ENCODE results near the gene ERVH48-1.
"Not testable (repeated sequence)": the region's sequence is repeated elsewhere in the genome, so short reads cannot be mapped to it uniquely, and the experiment has no call there.

Gene ERVH48-1

DNA sequence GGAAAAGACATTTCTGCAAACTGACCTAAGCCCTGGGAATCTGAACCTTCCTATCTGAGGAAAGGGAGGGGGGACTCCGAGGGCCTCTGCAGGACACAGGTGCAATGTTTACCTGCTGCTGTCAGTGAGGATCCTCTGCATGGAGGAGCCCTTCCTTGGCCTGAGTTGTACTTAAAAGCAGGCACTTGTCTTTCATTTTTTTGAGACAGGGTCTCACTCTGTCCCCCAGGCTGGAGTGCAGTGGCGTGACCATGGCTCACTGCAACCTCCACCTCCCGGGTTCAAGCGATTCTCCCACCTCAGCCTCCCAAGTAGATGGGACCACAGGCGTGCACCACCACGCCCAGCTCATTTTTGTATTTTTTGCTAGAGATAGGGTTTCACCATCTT, 13.2 kb upstream of the ERVH48-1 start:
- DNase-seq (ENCODE audit: low read depth): not testable (repeated sequence)

DNA sequence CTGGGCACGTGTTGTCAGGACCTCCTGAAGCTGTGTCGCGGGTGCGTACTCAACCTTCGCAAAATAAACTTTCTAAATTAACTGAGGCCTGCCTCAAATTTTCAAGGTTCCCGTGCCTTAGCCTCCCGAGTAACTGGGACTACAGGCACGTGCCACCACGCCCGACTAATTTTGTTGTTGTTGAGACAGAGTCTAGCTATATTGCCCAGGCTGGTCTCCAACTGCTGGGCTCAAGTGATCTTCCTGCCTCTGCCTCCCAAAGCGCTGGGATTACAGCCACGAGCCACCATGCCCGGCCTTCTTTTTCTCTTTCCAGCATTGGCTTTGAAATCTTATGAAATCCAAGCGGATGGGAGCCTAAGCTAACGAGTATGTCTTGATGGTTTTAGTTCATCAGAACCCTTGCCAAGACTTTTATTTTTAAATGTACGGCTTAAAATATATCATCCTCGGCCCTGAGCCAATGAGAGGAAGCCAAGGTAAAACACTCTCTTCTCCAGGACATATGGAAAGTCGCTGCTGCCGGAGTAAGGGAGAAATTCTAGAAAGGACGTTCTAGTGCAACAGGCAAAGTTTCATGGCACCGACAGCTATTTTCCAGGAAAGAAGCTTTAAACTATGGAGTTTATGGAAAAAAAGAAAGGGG, 12.7 kb upstream of the ERVH48-1 start:
- DNase-seq (ENCODE audit: low read depth): no peak

DNA sequence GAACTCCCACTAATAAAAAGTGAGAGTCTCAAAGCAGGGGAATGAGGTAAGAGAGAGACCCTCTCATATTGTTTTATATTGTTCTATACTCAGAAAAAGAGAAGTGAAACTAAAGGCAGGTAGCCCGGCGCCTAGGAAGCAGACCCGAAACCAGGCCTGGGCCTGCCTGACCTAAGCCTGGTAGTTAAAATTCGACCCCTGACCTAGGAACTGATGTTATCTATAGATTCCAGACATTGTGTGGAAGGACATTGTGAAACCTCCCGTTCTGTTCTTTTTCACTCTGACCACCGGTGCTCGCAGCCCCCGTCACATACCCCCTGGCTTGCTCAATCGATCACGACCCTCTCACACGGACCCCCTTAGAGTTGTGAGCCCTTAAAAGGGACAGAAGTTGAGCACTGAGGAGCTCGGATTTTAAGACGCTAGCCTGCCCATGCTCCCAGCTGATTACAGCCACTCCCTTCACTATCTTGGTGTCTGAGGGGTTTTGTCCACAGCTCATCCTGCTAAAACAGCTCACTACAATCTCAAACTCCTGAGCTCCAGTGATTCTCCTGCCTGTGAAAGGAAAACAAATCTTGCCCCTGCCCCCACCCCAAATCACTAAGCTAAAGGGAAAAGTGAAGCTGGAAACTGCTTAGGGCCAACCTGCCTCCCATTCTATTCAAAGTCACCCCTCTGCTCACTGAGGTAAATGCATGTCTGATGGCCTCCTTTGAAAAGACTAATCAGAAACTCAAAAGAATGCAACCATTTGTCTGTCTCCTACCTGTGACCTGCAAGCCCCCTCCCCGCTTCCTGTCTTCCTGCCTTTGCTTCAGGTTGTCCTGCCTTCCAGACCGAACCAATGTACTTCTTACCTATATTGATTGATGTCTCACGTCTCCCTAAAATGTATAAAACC, 11.9 kb upstream of the ERVH48-1 start:
- not testable (repeated sequence) for DNase-seq (ENCODE audit: low read depth)

DNA sequence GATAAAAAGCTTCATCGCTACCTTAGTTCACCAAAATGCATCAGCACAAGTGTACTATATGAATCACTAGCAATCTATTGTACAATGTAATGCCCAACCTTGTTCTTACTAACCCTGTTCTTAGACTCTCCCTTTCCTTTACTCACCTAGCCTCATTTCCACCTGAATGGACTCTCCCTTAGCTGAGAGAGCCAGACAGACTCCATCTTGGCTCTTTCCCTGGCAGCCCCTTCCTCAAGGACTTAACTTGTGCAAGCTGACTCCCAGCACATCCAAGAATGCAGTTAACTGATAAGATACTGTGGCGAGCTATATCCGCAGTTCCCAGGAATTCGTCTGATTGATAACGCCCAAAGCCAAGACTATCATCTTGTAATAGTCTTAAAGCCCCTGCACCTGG, 10.9 kb upstream of the ERVH48-1 start:
- DNase-seq (ENCODE audit: low read depth): not testable (repeated sequence)

DNA sequence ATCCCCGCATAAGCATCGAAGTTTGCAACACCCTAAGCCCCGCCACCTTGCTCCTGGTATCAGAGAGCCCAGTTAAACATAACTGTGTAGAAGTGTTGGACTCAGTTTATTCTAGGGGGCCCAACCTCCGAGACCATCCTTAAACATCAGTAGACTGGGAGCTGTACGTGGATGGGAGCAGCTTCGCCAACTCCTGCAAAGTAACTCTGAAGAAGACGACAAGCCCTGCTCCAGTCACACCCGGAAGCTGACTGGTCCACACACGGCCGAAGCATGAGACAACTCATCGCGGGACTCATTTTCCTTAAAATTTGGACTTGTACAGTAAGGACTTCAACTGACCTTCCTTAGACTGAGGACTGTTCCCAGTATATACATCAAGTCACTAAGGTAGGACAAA, 8.5 kb upstream of the ERVH48-1 start:
- DNase-seq (ENCODE audit: low read depth): not testable (repeated sequence)

DNA sequence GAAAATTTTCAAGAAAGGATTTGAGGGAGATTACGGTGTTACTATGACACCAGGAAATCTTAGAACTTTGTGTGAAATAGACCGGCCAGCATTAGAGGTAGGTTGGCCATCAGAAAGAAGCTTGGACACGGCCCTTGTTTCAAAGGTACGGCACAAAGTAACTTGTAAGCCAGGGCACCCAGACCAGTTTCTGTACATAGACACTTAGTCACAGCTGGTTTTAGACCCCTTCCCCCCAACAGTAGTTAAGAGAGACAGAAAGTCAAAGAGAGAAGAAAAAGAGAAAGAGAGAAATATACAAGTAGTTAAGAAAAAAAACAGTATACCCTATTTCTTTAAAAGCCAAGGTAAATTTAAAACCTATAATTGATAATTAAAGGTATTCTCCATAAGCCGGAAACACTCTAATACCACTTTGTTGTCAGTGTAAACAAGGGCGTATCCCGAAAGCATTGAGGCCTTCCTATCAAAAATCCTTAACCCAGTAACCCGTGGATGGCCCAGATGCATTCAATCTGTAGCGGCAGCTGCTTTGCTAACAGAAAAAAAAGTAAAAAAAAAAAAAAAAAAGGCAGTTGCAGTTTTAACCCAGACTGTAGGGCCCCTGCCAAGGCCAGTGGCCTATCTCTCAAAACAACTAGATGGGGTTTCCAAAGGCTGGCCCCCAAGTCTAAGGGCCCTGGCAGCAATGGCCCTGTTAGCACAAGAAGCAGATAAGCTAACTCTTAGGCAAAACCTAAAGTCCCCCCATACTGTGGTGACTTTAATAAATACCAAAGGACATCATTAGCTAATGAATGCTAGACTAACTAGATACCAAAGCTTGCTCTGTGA, 7.9 kb upstream of the ERVH48-1 start:
- not testable (repeated sequence) for DNase-seq (ENCODE audit: low read depth)

DNA sequence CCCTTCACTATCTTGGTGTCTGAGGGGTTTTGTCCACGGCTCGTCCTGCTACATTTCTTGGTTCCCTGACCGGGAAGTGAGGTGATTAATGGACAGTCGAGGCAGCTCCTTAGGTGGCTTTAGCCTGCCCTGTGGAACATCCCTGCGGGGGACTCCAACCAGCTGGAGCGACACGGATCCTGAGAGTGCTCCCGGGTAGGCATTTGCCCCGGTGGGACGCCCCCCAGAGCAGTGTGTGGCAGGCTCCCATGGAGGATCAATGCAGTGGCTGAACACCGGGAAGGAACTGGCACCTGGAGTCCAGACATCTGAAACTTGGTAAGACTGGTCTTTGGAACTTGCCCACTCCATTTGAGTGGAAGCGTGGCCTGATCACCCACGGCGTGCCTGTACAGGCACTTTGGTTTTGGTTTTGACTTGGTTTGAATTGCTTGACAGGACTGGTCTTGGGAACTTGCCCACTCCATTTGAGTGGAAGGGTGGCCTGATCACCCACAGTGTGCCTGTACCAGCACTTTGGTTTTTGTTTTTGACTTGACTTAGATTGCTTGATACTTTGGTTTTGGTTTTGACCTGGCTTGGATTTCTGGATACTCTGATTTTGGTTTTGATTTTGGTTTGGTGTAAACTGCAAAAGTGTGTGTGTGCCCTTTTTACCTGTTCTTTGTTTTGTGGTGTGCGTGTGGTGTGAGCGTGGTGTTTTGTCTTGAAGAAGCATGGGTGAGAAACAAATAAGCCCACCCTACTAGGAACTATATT, 7.1 kb upstream of the ERVH48-1 start:
- DNase-seq (ENCODE audit: low read depth): not testable (repeated sequence)

DNA sequence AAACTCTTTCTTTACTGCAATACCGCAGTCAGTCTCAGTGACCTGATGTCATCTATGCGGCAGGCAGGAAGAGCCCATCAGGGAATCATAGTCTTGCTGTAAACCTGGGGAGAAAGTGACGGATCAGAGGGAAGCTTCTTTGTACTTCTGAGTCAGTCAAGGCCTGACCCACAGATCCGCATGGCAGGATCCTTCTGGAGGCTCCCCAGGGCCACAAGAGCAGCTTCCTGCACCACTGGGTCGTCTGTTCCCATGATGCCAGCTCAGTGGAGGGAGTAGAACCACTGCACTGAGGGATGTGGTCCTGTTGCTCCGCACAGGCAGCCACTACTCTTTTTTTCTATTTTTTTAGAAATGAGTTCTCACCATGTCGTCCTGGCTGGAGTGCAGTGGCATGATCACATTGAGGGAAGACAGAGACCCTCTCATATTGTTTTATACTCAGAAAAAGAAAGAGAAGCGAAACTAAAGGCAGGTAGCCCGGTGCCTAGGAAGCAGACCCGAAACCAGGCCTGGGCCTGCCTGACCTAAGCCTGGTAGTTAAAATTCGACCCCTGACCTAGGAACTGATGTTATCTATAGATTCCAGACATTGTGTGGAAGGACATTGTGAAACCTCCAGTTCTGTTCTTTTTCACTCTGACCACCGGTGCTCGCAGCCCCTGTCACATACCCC, 6.3 kb upstream of the ERVH48-1 start:
- DNase-seq (ENCODE audit: low read depth): no peak

DNA sequence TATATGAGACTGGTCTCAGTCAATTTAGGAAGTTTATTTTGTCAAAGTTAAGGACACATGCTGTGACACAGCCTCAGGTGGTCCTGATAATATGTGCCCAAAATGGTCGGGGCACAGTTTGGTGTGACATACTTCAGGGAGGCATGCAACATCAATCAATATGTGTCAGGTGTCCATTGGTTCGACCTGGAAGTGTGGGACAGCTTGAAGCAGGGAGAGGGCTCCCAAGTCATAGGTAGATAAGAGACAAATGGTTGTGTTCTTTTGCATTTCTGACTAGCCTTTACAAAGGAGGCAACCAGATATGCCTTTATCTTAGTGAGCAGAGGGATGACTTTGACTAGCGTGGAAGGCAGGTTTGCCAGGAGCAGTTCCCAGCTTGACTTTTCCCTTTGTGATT, 4.5 kb upstream of the ERVH48-1 start:
- DNase-seq (ENCODE audit: low read depth): no peak

DNA sequence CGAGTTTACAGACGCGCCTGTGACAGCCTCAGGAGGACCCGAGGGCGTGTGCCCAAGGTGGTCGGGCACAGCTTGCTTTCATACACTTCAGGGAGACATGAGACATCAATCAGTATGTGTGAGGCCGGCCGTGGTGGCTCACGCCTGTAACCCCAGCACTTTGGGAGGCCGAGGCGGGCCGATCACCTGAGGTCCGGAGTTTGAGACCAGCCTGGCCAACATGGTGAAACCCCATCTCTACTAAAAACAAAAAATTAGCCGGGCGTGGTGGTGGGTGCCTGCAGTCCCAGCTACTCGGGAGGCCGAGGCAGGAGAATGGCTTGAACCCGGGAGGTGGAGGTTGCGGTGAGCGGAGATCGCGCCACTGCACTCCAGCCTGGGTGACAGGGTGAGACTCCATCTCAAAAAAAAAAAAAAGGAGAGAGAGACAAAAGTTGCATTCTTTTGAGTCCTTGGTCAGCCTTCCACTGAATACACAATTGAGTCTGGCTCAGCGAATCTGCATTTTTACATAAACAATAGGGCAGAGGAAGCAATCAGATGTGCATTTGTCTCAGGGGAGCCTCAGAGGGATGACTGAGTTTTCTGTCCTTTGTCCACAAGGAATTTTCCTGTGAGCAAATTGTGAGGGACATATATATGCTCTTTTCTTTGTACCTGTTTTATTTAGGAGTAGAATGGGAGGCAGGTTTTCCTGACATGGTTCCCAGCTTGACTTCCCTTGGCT, 2.2 kb upstream of the ERVH48-1 start:
- not testable (repeated sequence) for DNase-seq (ENCODE audit: low read depth)

DNA sequence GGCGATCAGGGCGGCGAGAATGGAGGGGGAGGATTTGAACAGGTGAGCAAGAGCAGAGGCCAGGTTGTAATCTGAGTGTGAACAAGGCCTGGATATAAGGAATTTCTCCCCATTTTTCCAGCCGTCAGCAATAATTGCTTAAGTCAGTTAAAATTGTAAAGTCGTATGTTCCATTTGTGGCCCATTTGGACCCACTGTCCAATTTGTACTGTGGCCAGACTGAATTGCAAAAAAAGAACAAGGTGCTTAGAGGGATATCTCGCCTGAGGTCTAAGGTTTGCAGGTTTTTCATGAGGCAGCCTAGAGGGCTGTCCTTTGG, 1.0 kb downstream of the ERVH48-1 start:
- DNase-seq (ENCODE audit: low read depth): no peak

DNA sequence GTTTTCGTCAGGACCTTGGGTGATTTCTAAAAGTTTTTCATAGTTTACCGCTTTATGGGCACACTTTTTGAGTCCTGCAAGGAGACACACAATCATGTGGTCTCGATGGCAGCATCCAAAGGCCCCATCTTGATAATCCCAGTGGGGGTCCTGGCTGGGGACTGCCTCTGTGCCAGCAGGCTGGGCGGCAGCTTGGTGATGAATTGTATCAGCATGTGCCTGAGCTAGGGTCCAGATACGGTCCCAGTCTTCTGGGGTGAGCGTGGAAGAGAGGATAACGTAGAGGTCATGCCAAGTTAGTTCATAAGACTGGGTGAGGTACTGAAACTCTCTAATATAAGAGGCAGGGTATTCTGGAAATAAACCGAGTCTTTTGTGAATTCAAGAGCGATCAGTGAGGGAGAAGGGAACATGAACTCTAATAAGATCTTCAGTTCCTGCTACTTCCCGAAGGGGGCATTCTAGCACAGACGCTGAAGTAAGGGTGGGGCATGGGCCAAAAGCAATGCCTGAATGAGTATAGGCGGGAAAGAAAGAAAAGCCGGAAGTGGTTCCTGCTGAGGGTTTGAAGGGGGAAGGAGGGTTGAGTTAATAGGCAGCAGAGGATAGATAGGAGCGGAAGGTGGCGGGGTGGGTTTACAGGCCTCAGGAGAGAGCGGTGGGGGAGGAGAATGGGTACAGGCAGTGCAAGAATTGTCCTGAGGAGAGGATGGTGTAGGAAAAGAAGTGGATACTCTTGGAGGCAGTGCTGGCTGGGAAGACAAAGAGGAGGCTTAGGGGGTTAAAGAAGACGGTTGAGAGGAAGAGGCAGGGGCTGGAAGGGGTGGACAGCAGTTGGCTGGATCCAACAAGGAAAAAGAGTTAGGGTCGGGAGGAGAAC, 1.6 kb downstream of the ERVH48-1 start:
- peak; percentile 17 for DNase-seq (ENCODE audit: low read depth)

DNA sequence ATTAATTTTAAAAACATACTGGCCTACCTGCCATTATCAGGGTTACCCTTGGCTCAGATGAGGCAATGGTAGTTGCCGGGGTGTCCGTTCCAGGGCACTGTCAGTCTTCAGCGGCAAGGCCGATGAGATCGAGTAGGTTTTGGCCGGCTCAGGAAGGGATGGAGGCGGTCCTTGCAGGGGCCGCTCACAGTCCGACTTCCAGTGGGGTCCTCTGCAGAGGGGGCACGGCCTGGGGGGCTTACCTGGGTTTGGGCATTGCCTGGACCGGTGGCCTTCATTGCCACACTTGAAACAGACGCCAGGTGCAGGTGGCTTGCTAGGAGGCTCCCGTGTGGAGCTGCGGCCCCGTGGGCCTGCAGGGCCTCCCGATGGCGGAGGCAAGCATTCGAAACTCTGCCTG, 2.5 kb downstream of the ERVH48-1 start:
- DNase-seq (ENCODE audit: low read depth): no peak

DNA sequence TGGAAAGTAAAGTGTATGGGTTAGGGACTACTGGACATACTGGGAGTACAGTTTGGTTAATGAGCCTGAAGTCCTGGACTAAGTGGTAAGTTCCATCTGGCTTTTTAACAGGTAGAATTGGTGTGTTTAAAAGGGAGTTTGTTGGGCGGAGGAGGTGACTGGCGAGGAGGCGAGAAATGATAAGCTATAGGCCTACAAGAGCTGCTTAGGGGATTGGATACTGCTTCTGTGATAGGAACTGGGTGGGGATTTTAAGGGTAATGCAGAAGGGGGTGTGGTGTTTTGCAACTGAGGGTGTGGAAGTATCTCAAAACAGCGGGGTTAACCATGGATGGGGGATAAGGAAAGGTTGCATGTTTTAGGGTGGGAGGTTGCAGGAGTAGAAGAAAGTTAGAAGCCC, 3.5 kb downstream of the ERVH48-1 start:
- DNase-seq (ENCODE audit: low read depth): no peak

DNA sequence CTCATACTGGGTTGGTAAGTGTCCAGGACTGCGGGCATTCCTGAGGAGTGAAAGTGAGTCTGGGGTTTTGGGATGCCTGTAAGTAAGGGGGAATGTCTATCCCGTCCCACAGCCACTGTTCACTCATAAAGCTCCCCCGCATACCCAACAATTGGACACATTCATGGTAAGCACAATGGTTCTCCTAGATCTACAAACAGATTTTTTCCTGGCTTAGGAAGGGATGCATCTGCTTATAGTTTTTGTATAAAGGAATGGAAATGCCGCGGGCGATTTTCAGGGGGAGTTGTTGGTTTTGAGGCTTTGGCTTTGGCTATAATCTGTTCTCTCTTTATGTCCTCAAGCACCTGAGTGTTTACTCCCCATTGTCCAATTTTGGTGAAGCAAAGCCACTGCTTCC, 7.1 kb downstream of the ERVH48-1 start:
- DNase-seq (ENCODE audit: low read depth): no peak

DNA sequence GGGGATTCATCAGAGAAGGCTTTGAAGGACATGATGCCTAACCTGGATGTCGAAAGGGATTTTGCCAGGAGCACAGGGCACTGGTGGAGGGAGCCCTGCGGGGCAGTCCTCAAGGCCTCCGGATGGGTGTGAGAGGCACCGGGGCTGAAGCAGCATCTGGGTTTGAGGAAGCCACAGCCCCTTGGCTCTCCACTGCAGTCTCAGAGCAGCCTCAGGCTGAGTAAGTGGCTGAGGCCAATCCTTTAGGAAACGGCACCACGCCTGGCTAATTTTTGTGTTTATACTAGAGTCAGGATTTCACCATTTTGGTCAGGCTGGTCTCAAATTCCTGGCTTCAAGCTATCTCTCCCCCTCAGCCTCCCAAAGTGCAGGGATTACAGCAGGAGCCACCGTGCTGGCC, 12.0 kb downstream of the ERVH48-1 start:
- DNase-seq (ENCODE audit: low read depth): no peak

DNA sequence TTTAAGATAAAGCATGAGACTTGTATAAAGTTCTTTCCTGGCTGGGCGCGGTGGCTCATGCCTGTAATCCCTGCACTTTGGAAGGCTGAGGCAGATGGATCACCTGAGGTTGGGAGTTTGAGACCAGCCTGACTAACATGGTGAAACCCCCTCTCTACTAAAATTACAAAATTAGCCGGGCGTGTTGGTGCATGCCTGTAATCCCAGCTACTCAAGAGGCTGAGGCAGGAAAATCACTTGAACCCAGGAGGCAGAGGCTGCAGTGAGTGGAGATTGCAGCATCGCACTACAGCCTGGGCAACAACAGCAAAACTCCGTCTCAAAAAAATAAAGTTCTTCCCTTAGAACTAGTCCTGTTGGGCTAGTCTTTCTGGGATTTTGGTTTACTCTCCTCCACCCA, 13.5 kb downstream of the ERVH48-1 start:
- DNase-seq (ENCODE audit: low read depth): not testable (repeated sequence)

DNA sequence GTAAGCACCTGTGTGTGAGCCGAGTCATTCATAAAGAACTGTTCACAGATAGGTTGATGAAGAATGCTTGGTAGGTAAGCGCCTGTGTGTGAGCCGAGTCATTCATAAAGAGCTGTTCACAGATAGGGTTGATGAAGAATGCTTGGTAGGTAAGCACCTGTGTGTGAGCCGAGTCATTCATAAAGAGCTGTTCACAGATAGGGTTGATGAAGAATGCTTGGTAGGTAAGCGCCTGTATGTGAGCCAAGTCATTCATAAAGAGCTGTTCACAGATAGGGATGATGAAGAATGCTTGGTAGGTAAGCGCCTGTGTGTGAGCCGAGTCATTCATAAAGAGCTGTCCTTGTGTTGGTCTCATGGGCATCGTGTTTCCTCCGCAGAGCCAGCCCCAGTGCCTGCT, 16.9 kb downstream of the ERVH48-1 start:
- not testable (repeated sequence) for DNase-seq (ENCODE audit: low read depth)

DNA sequence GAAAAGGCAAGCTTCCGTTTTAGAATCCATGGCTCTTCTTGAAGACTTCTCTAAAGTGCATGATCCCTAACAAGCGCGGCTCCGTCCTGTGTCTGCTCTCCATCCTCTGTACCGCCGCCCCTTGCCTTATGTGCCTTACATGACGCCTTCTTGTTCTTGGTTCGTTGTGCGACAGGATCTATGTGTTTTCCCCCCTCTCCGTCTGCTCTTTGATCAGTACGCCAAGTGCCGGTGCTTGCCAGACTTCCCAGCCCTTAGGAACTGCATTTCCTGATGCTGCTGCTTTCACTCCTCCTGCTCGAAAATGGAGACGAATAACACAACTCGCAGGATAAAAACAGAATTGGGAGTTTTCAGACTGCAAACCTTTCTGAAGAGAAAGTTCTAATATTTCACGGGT, 19.2 kb downstream of the ERVH48-1 start:
- no peak for DNase-seq (ENCODE audit: low read depth)

DNA sequence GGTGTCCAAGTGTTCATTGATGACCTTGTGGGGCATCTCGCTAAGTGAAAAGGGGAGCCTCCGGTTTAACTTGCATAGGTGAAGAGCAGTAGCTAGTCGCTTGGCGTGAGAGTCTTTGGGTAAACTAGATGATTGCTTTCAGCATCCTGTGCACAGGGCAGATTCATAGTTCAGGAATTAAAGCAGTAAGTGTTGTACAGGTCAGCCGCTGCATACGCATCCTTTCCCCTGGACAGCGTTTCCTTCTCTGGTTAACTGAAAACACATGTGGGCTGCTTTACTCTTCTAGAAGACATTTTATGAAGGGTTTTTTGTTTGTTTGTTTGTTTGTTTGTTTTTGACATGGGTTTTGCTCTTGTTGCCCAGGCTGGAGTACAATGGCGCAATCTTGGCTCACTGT, 20.2 kb downstream of the ERVH48-1 start:
- DNase-seq (ENCODE audit: low read depth): no peak
